Renal cortical epithelial cell (primary cell): ENCODE measurements around the gene ADGRD1. TPM values are rescaled to one million over a fixed set of nuclear protein-coding genes. Genes with fewer than 3 reads are reported as not detected.

Source experiments
- DNase-seq: peaks from one replicate; pipeline ENCODE4 v3.0.0-alpha.2; 2011; ENCODE audit warnings: low read depth
- total RNA-seq: library from RNA; depleted of rRNA; stranded (reverse); fragments of >200 nt; gene quantifications from 2 replicates; pipeline ENCODE4 v1.2.3, GENCODE V29; 2014

The ADGRD1 gene
- total RNA-seq, 1 donor from 2014 or later: 0.05 TPM

DNA sequence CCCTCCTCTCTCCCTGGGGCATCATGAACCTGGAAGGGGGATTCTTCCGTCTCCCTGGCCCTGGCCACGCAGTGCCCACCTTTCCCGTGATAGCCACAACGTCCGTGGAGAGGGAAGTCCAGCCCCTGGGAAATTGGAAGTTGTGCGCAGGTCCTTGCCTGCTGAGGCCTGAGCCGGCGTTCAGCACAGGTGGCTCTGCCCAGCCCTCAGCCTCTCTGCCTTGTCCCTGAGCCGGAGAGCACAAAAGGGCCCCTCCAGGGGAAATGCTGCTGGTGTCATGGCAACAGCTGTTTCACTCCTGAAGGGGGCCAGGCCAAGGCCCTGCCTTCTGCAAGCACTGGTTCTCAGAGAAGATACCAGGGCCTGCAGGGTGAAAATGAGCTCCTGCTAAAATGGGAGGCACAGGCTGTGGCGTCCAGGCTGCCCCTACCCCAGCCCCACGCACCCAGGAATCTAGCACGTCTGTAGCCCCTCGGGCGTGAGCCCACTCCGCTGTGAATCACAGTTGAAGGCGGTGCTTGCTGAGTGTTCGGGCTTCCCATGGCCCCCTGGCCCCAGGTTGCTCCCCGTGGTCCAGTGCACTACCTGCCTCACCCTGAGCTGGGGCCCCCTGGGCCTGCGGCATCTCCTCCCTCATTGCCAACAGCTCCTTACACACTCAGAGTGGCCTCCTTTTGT is 149.4 kb downstream of the ADGRD1 start:
- DNase-seq: no peak

DNA sequence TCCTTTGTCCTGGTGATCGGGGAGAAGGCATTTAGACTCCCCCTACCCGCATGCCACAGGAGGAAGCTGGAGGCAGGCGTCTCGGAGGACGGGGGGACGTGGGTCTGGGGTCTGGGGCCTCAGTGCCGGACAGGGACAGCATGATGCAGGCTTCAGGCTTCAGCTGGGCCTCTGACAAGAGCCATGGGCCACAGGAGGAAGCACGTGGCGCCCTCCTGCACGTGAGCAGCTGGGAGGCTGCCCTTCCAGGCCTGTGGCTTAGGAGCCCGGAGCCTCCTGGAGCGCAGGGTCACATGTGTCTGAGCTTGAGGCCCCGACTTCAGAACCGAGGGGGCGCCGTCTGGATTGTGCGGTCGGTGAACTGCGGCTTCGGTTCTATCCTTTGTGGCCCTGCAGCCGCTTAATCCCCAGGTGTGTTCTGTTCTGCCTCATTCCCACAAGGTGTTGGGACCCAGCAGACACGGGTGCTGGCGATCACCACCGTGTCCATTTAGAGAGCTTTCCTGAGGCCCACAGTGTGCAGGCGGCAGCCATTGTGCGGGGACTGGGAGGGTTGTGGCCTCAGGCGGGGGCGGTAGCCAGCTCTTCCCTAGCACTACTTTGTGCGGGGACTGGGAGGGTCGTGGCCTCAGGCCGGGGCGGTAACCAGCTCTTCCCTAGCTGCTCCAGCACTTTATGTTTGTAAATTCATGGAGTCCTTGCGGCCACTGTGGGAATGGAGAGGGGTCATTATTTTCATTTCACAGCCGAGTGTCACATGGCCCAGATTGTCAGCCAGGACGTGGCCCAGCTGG is 150.2 kb downstream of the ADGRD1 start:
- no peak for DNase-seq

DNA sequence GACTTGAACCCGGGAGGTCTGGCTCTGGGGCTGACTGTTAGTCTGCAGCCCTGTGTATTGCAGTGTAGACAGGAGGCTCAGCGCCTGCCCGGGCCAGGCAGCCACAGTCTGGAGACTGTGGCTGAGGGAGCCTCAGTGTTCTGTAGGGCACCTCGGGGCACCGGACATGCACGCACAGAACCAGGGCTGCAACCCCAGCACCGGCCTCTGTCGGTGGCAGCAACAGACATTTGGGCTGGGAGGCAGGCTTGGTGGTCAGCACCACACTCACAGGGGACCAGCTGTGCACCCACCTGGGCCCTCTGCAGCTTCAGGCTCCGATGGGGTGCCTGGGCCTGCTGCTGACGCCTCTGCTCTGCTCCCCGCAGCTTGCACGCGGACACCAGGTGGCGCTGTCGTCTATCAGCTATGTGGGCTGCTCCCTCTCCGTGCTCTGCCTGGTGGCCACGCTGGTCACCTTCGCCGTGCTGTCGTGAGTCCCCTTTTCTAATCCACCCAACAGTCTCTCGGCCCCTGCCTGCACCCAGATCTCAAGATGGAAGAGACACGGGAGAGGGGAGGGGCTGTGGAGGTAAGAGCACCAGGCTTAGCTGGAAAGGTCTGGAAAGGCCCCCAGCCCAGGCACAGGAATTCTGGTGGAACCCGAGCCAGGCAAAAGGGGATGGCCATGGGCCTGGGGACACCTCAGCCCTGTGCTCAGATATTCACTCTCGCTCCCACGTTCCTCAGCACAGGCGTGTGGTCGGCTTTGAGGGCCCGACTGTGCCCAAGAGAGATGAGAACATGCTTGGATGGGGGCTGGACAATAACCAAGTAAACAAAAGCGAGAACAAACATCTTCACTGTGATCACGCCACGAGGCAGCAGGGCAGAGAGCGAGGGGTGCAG is 151.0 kb downstream of the ADGRD1 start:
- peak; percentile 18 for DNase-seq

DNA sequence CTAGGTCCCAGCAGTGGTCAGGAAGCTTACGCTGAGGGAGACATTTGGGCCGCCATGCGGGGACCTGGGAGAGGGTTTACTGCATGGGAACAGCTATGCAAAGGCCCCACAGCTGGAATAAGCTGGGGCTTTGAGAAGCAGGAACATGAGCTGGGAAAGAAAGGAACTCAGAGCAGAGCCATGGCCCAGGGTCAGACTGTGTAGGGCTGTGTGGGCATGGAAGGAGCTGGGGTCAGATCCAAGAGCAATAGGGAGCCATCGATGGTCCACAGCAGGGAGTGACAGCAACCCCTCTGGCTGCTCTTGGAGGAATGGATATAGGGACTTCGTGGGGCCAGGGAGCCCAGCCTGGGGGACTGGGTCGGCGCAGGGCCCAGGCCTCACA is 151.6 kb downstream of the ADGRD1 start:
- no peak for DNase-seq

DNA sequence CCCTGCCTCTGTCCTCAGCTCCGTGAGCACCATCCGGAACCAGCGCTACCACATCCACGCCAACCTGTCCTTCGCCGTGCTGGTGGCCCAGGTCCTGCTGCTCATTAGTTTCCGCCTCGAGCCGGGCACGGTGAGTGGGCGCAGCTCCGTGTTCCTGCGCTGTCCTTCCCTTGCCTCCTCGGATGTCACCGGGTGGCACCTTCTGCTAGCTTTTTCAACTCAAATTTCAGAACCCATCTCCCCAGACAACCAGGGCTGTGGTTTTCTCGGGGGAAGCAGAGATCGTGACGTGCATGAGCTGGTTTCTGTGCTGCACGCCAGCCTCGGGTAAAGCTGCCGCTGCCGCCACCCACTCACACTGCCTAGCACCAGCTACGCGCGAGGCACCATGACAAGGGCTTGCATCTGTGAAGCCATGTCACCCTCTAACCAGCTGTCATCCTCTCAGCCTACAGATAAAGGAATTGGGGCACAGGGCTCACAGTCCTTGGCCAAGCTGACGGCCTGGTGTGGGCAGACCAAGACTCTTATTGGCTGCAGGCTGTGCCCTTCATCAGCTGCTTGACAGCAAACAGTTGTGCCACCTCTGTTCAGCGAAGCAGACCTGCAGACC is 152.1 kb downstream of the ADGRD1 start:
- DNase-seq: no peak

DNA sequence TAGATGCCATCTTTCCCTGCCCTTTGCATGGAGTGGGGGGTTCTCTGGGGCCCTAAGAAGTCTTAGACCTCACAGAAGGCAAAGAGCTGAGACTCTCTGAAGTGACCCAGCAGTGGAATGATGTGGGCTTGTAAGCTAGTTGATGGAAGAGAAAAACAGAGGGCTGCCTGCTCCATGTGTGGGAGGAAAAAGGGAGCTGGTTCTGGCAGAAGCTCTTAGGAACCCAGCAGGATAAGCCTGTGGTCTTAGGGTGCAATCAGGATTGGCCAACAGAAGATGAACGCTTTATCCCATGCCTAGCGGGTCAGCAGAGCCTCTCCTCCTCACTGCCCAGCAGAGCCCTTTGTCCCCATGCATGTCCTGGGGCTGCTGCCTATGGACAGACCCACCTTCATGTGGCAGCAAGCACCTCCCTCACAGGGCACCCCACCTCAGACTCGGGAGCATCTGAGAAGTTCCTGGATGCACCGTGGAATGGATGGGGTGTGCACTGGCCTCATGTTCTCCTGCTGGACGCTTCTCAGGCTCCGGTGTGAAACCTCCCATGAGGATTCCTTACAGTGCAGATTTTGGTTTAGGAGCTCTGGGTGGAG is 152.7 kb downstream of the ADGRD1 start:
- DNase-seq: no peak

DNA sequence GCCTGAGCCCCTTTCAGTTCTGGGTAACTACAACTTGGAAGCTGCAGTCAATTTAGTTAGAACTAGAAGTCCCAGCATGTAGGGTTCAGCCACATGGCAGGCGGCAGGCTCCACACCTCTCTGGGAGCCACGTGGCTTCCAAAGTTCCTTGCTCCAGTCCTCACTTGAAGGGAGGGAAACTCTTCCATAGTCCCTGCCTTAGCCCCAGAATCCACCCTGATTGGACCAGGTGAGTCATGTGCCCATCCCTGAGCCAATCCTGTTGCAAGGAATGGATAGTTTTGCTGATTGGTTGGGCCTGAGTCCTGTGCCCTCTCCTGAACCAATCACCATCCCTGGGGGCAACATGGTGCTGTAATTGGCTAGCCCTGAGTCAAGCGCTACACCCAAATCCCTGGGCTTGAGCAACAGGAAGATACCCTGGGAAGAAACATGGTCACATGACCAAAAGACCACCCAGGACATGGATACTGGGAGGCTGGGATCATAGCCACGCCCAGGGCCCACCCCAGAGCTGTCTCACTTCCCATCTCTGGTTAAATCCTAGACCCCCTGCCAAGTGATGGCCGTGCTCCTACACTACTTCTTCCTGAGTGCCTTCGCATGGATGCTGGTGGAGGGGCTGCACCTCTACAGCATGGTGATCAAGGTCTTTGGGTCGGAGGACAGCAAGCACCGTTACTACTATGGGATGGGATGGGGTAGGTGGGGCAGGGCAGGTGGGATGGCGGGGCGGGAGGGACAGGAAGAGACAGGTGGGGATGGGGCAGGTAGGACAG is 154.7 kb downstream of the ADGRD1 start:
- DNase-seq: no peak

DNA sequence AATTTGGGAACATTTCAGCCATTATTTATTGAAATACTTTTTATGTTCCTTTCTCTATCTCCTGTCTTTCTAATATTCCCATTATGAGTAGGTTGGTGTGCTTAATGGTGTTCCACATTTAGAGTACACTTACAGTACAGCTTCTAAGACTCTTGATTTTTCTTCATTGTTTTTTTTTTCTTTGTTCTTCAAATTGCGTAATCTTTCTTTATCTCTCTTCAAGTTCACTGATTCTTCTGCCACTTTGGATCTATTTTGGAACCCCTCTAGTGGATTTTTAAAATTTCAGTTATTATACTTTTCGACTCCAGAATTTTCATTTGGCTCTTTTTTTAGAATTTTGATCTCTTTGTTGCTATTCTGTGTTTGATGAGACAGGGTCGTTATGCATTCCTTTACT is 157.7 kb downstream of the ADGRD1 start:
- DNase-seq: no peak

DNA sequence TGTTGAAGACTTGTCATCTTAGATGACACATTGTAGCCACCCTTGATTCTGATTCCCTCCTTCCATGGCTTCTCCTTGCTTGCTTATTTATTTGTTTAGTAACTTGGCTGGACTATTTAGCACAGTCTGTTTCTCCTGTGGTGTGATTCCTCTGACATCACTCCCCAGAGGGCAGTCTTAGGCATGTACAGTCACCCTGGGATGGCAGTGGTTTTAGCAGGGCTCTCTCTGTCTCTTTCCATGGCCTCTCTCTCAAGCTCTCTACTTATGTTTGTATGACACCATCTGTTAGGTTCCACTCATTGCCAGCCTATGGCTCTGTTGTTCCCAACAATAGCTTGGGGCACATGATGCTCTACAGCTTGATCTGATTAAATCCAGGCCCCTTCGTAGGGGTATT is 158.3 kb downstream of the ADGRD1 start:
- no peak for DNase-seq

DNA sequence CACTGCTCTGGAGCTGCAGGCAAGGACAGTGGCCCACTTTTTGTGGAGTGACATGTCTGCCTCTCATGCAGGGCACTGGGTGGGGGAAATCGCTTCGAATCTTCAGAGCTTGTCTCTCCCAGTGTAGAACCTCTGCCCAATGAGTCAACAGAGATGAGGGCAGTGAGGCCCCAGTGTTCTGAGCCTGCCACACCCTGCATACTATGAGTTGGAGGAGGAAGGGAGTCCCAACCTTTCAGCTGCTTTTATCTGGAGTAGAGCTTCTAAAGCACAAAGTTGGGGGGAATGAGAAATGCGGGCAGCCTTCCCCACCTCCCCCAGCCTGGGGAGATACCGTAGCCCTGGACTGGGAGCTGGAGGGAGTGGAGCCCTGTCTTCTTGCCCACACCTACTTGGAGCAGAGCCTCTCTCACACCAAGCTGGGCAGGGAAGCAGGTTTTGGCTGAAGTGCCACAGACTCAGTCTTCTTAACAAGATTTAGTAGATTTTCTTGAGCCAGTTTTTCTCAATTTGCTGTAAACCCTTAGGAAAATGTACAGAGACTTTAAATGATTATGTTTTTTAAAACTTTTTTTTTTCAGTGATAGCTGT is 159.1 kb downstream of the ADGRD1 start:
- DNase-seq: no peak

DNA sequence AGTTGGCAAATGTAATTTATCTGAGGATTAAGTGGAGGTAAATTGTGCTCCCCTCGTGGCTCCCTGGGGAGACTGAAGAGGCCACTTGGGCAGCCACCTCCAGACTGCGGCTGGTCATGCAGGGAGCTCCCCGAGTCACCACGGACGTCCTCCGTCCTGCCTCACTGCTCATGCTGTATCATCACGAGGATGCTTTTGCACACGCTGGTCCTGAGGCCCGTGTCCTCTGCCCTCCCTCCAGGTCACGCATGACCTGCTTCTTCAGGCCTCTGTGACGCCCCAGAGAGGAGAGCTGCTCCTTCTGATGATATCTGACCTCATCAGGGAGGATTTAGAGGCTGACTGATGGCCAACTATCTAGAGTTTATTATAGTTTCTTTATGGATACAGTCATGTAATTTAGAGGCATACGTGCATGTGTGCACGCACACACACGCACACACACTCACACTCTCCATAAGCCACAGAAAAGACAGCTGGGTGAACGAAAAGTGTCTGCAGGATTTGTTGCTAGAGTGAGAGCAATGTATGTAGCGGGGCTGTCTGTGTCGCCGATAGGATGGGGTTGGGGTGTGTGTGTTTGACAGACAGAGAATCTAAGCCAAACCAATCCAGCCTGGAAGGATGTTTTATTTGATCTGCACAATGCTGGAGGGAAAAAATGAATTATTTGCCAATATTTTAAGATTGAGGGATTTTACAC is 160.0 kb downstream of the ADGRD1 start:
- DNase-seq: no peak

DNA sequence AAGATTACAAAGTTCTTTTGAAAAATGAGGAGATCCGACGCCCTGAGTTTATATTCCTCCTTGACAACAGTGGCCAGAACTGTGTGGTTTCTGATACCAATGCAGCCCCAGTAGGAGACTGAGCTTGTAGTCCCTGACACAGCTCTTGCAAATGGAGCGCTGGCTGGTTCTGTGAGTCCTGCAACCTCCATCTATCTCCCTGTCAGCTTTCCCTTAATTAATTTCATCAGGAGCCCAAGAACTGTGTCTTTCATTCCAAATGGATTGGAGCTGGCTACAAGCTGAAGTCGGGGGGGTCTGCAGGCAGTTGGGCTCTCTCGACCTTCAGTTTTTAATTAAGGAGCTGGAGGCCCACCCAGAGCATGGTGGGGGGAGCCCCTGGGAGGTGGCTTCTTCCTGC is 160.6 kb downstream of the ADGRD1 start:
- DNase-seq: no peak

DNA sequence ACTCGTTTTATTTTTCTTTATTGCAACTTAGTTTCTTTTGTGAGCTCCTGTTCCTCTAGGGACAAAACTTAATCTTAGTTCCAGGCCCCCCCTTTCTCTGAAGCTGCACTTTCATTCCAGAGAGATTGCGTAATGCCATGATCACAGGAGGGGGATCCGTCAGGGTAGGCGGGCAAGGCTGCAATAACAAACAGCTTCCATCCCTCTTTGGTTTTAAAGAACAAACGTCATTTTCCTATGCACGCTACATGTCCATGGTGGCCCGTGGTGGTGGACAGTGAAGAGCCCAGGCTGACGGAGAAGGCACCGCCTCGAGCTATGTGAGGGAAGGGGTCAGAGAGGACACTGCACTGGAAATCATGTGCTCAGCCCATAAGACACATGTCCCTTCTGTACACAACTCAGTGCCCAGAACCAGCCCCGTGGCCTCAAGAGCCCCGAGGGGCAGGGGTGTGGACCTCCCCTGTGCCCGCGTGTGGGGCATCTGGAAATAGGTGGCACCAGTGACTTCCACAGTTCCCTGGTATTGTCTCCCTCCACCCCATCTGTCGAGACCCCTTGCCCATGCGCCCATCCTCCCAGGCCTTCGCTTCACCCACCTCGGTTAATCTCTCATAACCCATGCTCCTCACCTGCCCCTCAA is 161.4 kb downstream of the ADGRD1 start:
- no peak for DNase-seq

DNA sequence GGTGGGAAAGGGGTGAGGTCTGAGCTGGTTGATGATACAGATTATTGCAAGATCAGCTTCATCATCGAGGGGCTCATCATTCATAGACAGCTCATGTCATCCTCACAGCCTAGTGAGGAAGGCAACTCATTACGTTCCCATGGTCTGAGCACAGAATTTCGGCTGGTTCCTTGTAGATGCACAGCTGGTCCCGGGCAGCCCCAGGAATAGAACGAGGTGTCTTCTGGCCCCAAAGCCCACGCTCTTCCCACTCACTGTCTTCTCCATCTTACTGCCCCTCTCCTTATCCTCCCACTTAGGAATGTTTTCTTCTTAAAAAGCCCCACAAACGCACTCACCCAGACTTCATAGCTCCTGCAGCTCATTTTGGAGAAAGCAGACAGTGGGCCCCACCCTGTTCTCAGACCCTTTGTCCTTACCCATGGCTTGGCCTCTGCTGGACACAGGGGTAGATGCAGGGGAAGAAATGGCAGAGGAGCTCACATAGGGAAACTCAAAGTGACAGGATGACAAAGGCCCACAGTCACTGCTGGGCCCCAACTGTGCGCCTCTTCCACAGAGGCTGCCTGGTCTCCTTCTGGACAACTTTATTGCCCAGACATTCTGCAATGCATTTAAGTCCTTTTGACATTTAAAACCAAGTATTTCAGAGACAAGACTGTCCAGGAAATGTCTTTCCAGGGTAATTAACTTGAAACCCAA is 162.2 kb downstream of the ADGRD1 start:
- no peak for DNase-seq

DNA sequence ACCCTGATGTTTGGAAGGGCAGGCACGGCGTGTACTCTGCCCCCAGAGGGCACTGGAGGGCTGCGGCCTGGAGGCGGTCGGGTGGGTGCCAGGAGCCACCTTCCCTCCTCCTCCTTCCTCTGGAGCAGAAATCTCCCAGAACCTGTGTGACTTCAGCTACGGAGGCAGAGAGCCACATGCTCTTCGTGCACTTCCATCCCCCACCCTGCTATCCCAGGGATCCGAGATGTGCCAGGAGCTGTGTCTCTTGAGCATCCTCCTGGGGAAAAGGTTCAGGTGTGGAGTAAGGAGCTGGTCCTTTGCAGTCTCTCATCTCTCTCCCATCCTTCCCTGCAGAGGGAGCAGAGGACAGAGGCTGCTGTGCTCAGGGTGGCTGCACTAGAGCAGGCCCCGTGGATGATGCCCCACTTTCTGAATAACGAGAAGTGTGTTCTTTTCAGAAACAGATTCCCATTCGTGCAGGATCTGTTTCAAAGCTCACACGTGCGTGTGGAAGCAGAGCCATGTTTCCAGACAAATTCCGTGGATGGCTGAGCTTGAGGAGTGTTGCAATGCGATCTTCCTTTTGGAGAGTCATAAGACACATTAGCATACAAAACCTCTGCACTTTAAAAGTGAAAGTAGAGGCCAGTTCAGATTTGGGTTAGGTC is 162.9 kb downstream of the ADGRD1 start:
- peak; percentile 37 for DNase-seq

DNA sequence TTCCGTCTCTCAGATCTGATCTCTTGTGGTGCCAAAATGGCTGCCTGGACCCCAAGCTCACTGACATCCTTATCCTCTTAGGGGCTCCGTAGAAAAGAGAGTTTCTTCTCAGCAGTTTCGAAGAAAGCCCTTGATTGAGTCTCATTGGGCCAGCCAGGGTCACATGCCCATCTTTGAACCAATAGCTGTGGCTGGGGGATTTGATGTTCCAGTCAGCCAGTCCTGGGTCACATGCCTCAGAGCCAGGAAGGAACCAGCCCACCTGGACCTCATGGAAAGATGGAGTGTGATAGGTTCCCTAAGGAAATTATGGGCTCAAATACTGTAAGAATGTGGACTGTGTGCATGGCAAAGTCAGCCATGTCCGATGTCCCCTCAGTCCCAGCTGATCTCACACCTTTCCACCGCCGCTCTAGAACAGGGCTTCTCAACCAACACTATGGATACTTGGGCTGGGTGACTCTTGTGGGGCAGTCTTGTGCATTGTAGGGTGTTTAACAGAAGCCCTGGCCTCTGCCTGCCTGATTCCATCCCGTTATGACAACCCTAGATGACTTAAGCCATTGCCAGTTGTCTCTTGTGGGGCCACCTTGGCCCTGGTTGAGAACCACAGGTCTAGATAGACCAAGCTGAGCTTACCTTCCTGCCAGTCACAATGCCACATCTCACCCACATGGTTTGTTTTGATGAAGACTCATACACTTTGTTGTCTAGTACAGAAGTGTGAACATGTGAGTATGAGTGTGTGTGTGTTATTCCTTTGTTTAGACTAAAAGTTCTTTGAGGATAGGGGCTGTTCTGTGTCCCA is 163.9 kb downstream of the ADGRD1 start:
- DNase-seq: no peak

DNA sequence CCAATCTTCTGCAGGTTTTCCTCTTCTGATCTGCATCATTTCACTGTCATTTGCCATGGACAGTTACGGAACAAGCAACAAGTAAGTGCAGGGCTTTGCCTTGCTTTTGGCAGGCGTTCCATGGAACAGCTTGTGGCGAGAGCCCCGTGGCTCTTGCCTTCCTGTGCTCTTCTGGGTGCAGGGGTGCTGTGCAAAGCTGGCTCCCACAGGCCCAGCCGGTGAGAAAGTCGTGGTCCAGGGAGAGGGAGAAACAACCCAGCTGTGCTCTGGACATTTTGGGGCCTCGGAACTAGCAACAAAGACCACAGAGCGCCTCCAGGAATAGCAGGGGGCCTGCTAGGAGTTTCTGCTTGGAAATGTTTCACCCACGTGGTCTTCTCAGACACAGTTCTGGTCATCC is 164.7 kb downstream of the ADGRD1 start:
- DNase-seq: no peak
